Liver (tissue), 9 donors: ENCODE measurements around the gene TAB2. TPM values are rescaled to one million over a fixed set of nuclear protein-coding genes. Genes with fewer than 3 reads are reported as not detected.

Source experiments
- DNase-seq: peaks from one replicate; pipeline ENCODE4 v3.0.0-alpha.2; 2017; ENCODE audit warnings: low spot score
- H3K27ac ChIP-seq, 2 donors: one replicate each; pipeline ENCODE4 v1.7.0; 2013; ENCODE audit warnings: inconsistent platforms in 2 of 2, low read length in 2 of 2, control low read depth in 1 of 2, low read depth in 1 of 2, mild to moderate bottlenecking in 1 of 2
- H3K27me3 ChIP-seq, 4 donors: one replicate each; pipeline versions ENCODE4 v1.6.1 to v1.7.0; 2013; ENCODE audit warnings: low read length in 3 of 4, inconsistent platforms in 1 of 4, mild to moderate bottlenecking in 1 of 4, moderate library complexity in 1 of 4; ENCODE audit not compliant: control insufficient read depth in 4 of 4, insufficient read depth in 4 of 4
- H3K36me3 ChIP-seq, 4 donors: one replicate each; pipeline versions ENCODE4 v1.6.1 to v1.7.0; 2013; ENCODE audit warnings: low read length in 3 of 4, mild to moderate bottlenecking in 3 of 4, low read depth in 1 of 4, moderate library complexity in 1 of 4; ENCODE audit not compliant: control insufficient read depth in 4 of 4, insufficient read depth in 3 of 4
- H3K4me1 ChIP-seq, 4 donors: one replicate each; pipeline versions ENCODE4 v1.6.1 to v1.7.0; 2013; ENCODE audit warnings: low read length in 3 of 4, mild to moderate bottlenecking in 3 of 4, moderate library complexity in 1 of 4; ENCODE audit not compliant: control insufficient read depth in 4 of 4, insufficient read depth in 4 of 4
- H3K4me3 ChIP-seq, 3 donors: one replicate each; pipeline versions ENCODE4 v1.6.1 to v1.7.0; 2013; ENCODE audit warnings: low read length in 3 of 3, control low read depth in 1 of 3, low read depth in 1 of 3, mild to moderate bottlenecking in 1 of 3
- H3K9ac ChIP-seq, 2 donors: one replicate each; pipeline ENCODE4 v1.7.0; 2013; ENCODE audit warnings: low read length in 2 of 2, mild to moderate bottlenecking in 2 of 2, moderate library complexity in 2 of 2, control low read depth in 1 of 2, low read depth in 1 of 2
- H3K9me3 ChIP-seq, 4 donors: one replicate each; pipeline versions ENCODE4 v1.6.1 to v1.7.0; 2013; ENCODE audit warnings: low read length in 3 of 4; ENCODE audit not compliant: control insufficient read depth in 4 of 4
- ATF3 ChIP-seq: IDR thresholded peaks from 2 replicates; pipeline ENCODE4 v1.6.1; 2016; ENCODE audit warnings: antibody characterized with exemption
- EGR1 ChIP-seq, 2 donors: IDR thresholded peaks; 2 replicates each; pipeline ENCODE4 v1.6.1; 2016 to 2018; ENCODE audit warnings: antibody characterized with exemption in 2 of 2, low read depth in 2 of 2
- FOXA1 ChIP-seq: IDR thresholded peaks from 2 replicates; pipeline ENCODE4 v1.6.1; 2016; ENCODE audit warnings: antibody characterized with exemption
- FOXA2 ChIP-seq: IDR thresholded peaks from 2 replicates; pipeline ENCODE4 v1.6.1; 2016; ENCODE audit warnings: antibody characterized with exemption
- GABPA ChIP-seq, 2 donors: IDR thresholded peaks in 1 of 2; conservative IDR thresholded peaks in 1 of 2; 2 replicates each; pipeline ENCODE4 v1.6.1; 2016; ENCODE audit warnings: antibody characterized with exemption in 2 of 2, mild to moderate bottlenecking in 1 of 2, moderate library complexity in 1 of 2
- HNF4A ChIP-seq, 2 donors: conservative IDR thresholded peaks; 2 replicates each; pipeline ENCODE4 v1.6.1; 2016; ENCODE audit warnings: antibody characterized with exemption in 2 of 2, mild to moderate bottlenecking in 2 of 2
- HNF4G ChIP-seq: IDR thresholded peaks from 2 replicates; pipeline ENCODE4 v1.6.1; 2016; ENCODE audit warnings: antibody characterized with exemption
- JUND ChIP-seq, 2 donors: IDR thresholded peaks; 2 replicates each; pipeline ENCODE4 v1.6.1; 2016; ENCODE audit warnings: antibody characterized with exemption in 2 of 2
- NR2F2 ChIP-seq: IDR thresholded peaks from 2 replicates; pipeline ENCODE4 v1.6.1; 2016; ENCODE audit warnings: antibody characterized with exemption
- RAD21 ChIP-seq, 2 donors: IDR thresholded peaks; 2 replicates each; pipeline ENCODE4 v1.6.1; 2016; ENCODE audit warnings: antibody characterized with exemption in 2 of 2, mild to moderate bottlenecking in 2 of 2
- REST ChIP-seq: IDR thresholded peaks from 2 replicates; pipeline ENCODE4 v1.6.1; 2016; ENCODE audit warnings: antibody characterized with exemption, mild to moderate bottlenecking
- RXRA ChIP-seq, 2 donors: IDR thresholded peaks; 2 replicates each; pipeline ENCODE4 v1.6.1; 2017 to 2018; ENCODE audit warnings: antibody characterized with exemption in 2 of 2, mild to moderate bottlenecking in 1 of 2
- SP1 ChIP-seq: IDR thresholded peaks from 2 replicates; pipeline ENCODE4 v1.6.1; 2018; ENCODE audit warnings: antibody characterized with exemption, mild to moderate bottlenecking
- TAF1 ChIP-seq: conservative IDR thresholded peaks from 2 replicates; pipeline ENCODE4 v1.6.1; 2016; ENCODE audit warnings: antibody characterized with exemption, mild to moderate bottlenecking
- YY1 ChIP-seq: IDR thresholded peaks from 2 replicates; pipeline ENCODE4 v1.6.1; 2016; ENCODE audit warnings: antibody characterized with exemption, mild to moderate bottlenecking
- ZBTB33 ChIP-seq: IDR thresholded peaks from 2 replicates; pipeline ENCODE4 v1.6.1; 2016; ENCODE audit warnings: antibody characterized with exemption
- WGBS: extraction: QIAGEN DNeasy Blood & Tissue Kit; methylation state at CpG from one replicate; pipeline ENCODE4 v1.1.7; 2013; 5-methylcytosine and 5-hydroxymethylcytosine counted together
- polyA plus RNA-seq, 2 donors: library from polyadenylated mRNA; stranded (reverse) in 1 of 2; unstranded in 1 of 2; fragments of 200-250 nt in 1 of 2; fragments of >200 nt in 1 of 2; fragmentation: Nextera tagmentation in 1 of 2; extraction: Ambion mirVana in 1 of 2; gene quantifications; one replicate each; pipeline versions ENCODE4 v1.2.1 to v1.2.3, GENCODE V29; 2013 to 2015
- total RNA-seq, 2 donors: library from RNA; depleted of rRNA; stranded (reverse); fragments of >200 nt; gene quantifications; one replicate each; pipeline ENCODE4 v1.2.3, GENCODE V29; 2014
- TF ChIP-seq, protein P1 (sequence below): fragments of 150-350 bp; IDR thresholded peaks from 2 replicates; pipeline ENCODE4 v1.5.1; 2017; ENCODE audit warnings: improper control_type of control experiment, low read depth, low read length; ENCODE audit not compliant: missing input control
- donor health status: healthy.
- donor health status: healthy.
- donor health status: healthy.
- donor health status: healthy.
- donor health status: healthy.

TAB2 gene
- total and polyA plus RNA-seq, 4 donors = 10.5 to 25.6 (median 18.0) TPM

DNA sequence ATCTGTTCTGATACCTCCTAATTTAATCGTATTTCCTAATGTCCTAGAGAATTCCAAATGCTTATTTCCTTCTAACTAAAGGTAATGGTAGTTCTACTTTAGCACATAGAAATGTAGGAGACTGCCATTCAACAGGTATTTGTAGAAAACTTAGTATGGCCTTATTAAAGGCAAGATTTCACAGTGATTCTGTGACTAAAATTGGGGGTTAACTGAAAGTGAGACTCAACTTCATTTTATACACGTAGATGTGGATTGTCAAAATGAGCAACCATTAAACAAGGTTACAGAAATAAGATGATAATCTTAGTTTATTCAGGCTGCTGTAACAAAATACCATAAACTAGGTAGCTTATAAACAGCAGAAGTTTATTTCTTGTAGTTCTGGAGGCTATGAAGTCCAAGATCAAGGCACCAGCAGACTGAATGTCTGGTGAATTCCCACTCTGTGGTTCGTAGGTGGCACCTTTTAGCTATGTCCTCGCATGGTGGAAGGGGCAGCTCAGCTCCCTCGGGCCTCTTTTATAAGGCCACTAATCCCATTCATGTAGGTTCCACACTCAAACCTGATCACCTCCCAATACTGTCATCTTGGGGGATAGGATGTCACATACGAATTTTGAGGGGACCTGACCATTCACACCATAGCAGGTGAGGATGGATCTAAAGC, 38.7 kb downstream of the TAB2 start:
- H3K27me3 ChIP-seq = no peaks in the 10 kb centered on the region
- no peak for DNase-seq
- no peaks in the 10 kb centered on the region for H3K9me3 ChIP-seq
- H3K27ac ChIP-seq = no peak overlapping the region
- no peaks in the 10 kb centered on the region for H3K36me3 ChIP-seq
- no peak for TF ChIP-seq RAD21 (IDR thresholded peaks at IDR 0.05)
- no peak for TF ChIP-seq EGR1 (IDR thresholded peaks at IDR 0.05; ENCODE audit: low read depth in 2 of 2)
- no peak for TF ChIP-seq NR2F2
- TF ChIP-seq JUND (IDR thresholded peaks at IDR 0.05) = no peak
- no peak for TF ChIP-seq RXRA (IDR thresholded peaks at IDR 0.05)
- TF ChIP-seq ZBTB33 = no peak
- TF ChIP-seq TAF1 = no peak
- TF ChIP-seq, protein P1, sequence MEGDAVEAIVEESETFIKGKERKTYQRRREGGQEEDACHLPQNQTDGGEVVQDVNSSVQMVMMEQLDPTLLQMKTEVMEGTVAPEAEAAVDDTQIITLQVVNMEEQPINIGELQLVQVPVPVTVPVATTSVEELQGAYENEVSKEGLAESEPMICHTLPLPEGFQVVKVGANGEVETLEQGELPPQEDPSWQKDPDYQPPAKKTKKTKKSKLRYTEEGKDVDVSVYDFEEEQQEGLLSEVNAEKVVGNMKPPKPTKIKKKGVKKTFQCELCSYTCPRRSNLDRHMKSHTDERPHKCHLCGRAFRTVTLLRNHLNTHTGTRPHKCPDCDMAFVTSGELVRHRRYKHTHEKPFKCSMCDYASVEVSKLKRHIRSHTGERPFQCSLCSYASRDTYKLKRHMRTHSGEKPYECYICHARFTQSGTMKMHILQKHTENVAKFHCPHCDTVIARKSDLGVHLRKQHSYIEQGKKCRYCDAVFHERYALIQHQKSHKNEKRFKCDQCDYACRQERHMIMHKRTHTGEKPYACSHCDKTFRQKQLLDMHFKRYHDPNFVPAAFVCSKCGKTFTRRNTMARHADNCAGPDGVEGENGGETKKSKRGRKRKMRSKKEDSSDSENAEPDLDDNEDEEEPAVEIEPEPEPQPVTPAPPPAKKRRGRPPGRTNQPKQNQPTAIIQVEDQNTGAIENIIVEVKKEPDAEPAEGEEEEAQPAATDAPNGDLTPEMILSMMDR = no peak
- no peak for TF ChIP-seq FOXA1
- TF ChIP-seq HNF4A (conservative IDR thresholded peaks at IDR 0.05) = no peak
- TF ChIP-seq HNF4G = no peak
- no peak for TF ChIP-seq SP1
- no peak for TF ChIP-seq ATF3
- TF ChIP-seq REST = no peak
- no peak for TF ChIP-seq GABPA (IDR thresholded peaks at IDR 0.05 in 1 of 2, conservative IDR thresholded peaks at IDR 0.05 in 1 of 2)
- no peak for TF ChIP-seq FOXA2
- TF ChIP-seq YY1 = no peak
- peaks cover 3 to 28% (median 23%) of the 10 kb centered on the region in 4 donors for H3K4me1 ChIP-seq
- WGBS = 93% methylated on average over 6 of the region's 6 CpGs
- no peak overlapping the region for H3K9ac ChIP-seq
- no peak overlapping the region for H3K4me3 ChIP-seq
